Measurements from ENCODE around the gene RNF213.

The RNF213 gene

DNA sequence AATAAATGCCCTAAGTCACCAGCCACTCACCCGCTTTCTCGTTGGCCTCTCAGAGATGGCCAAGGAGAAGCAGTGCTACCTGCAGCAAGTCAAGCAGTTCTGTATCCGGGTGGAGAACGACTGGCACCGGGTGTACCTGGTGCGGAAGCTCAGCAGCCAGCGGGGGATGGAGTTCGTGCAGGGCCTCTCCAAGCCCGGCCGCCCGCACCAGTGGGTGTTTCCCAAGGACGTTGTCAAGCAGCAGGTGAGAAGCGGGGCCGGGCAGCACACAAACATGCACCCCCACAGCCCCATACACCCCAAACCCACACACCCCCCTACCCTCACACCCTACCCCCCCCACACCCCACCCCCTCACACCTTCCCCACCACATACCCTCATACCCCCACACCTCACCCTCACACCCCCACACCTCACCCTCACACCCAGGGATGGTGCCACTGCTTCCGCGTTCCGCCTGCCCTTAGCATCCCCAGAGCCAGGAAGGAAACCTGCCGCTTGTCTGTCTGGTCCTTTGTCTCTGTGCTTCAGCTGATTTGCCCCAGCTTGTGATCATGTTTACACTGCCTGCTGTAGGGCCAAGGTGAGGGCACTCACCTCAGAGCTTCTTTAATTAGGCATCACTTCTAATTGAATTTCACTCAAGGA, 112.4 kb downstream of the RNF213 start:
- H3K27me3 ChIP-seq (ENCODE audit: control insufficient read depth, insufficient read depth, low read length) = no peaks in the 10 kb centered on the region
- H3K27ac ChIP-seq (ENCODE audit: low read depth, low read length) = no peak overlapping the region
- H3K9ac ChIP-seq (ENCODE audit: low read length) = no peak overlapping the region
- H3K4me3 ChIP-seq (ENCODE audit: low read length) = no peak overlapping the region
- H3K36me3 ChIP-seq (ENCODE audit: control insufficient read depth, insufficient read depth, low read length) = peaks cover 59% of the 10 kb centered on the region
- H3K4me1 ChIP-seq (ENCODE audit: control insufficient read depth, insufficient read depth, low read length) = no peaks in the 10 kb centered on the region

- no peaks in the 10 kb centered on the region for H3K4me1 ChIP-seq (ENCODE audit: control insufficient read depth, insufficient read depth, low read length)
- H3K4me3 ChIP-seq (ENCODE audit: low read length) = no peak overlapping the region
- no peak overlapping the region for H3K9ac ChIP-seq (ENCODE audit: low read length)
- no peak overlapping the region for H3K27ac ChIP-seq (ENCODE audit: low read depth, low read length)
- H3K36me3 ChIP-seq (ENCODE audit: control insufficient read depth, insufficient read depth, low read length) = peaks cover 55% of the 10 kb centered on the region
- H3K27me3 ChIP-seq (ENCODE audit: control insufficient read depth, insufficient read depth, low read length) = no peaks in the 10 kb centered on the region
These were observed 113.5 kb downstream of the RNF213 start for GRCh38 chr17:80374039-80374731.

- Histone ChIP-seq H3K27ac (ENCODE audit: low read depth, low read length) (no peak overlapping the region), H3K4me3 (ENCODE audit: low read length) (no peak overlapping the region), H3K9ac (ENCODE audit: low read length) (no peak overlapping the region), H3K4me1 (ENCODE audit: control insufficient read depth, insufficient read depth, low read length) (no peaks in the 10 kb centered on the region), H3K27me3 (ENCODE audit: control insufficient read depth, insufficient read depth, low read length) (no peaks in the 10 kb centered on the region), H3K36me3 (ENCODE audit: control insufficient read depth, insufficient read depth, low read length) (peaks cover 54% of the 10 kb centered on the region)
These were observed 114.3 kb downstream of the RNF213 start for GRCh38 chr17:80374732-80375585.

GRCh38 chr17:80376531-80376930, 115.9 kb downstream of the RNF213 start:
- H3K9ac ChIP-seq (ENCODE audit: low read length) = no peak overlapping the region
- H3K36me3 ChIP-seq (ENCODE audit: control insufficient read depth, insufficient read depth, low read length) = peaks cover 61% of the 10 kb centered on the region
- H3K27ac ChIP-seq (ENCODE audit: low read depth, low read length) = no peak overlapping the region
- H3K27me3 ChIP-seq (ENCODE audit: control insufficient read depth, insufficient read depth, low read length) = no peaks in the 10 kb centered on the region
- no peaks in the 10 kb centered on the region for H3K4me1 ChIP-seq (ENCODE audit: control insufficient read depth, insufficient read depth, low read length)
- no peak overlapping the region for H3K4me3 ChIP-seq (ENCODE audit: low read length)

DNA sequence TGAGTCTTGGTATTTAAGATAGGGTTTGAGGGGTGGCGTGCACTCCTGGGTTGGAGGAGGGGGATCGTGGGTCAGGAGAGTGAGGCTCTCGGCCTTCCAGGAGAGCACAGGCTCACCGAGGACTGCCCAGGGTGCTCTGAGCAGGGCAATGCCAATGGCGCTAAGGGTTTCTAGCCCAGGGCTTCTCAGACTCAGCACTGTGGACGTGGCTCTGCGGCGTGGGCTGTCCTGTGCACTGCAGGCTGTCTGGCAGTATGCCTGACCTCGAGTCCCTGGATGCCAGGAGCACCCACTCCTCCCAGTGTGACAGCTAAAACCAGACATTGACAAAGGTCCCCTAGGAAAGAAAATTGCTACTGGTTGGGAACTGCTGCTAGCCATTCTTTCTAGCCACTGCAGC, 117.1 kb downstream of the RNF213 start:
- H3K4me3 ChIP-seq (ENCODE audit: low read length) = no peak overlapping the region
- H3K27me3 ChIP-seq (ENCODE audit: control insufficient read depth, insufficient read depth, low read length) = no peaks in the 10 kb centered on the region
- no peaks in the 10 kb centered on the region for H3K4me1 ChIP-seq (ENCODE audit: control insufficient read depth, insufficient read depth, low read length)
- H3K9ac ChIP-seq (ENCODE audit: low read length) = no peak overlapping the region
- H3K36me3 ChIP-seq (ENCODE audit: control insufficient read depth, insufficient read depth, low read length) = peaks cover 65% of the 10 kb centered on the region
- H3K27ac ChIP-seq (ENCODE audit: low read depth, low read length) = no peak overlapping the region

- H3K36me3 ChIP-seq (ENCODE audit: control insufficient read depth, insufficient read depth, low read length) = peaks cover 64% of the 10 kb centered on the region
- H3K27me3 ChIP-seq (ENCODE audit: control insufficient read depth, insufficient read depth, low read length) = no peaks in the 10 kb centered on the region
- H3K27ac ChIP-seq (ENCODE audit: low read depth, low read length) = no peak overlapping the region
- H3K9ac ChIP-seq (ENCODE audit: low read length) = peak overlapping the region; percentile 17
- no peaks in the 10 kb centered on the region for H3K4me1 ChIP-seq (ENCODE audit: control insufficient read depth, insufficient read depth, low read length)
- no peak overlapping the region for H3K4me3 ChIP-seq (ENCODE audit: low read length)
These were observed 118.7 kb downstream of the RNF213 start for GRCh38 chr17:80379348-80379747.

DNA sequence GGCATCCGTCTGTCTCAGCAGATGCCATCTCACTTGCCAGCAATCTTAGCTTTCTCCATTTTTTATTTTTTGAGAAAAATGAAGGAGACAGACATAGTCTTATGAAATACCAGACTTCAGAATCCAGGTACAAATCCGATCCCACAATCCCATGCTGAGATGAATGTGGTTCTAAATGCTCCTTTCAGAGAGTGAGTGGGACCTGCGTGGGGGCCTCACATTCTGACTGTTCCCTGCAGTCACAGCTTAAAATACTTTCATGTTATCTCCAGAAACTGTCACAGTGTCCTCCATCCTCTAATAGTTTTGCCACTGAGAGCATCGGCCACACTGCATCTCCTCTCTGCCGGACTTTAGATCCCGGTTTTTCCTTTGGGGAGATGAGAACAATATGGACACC, 119.4 kb downstream of the RNF213 start:
- no peak overlapping the region for H3K9ac ChIP-seq (ENCODE audit: low read length)
- H3K27me3 ChIP-seq (ENCODE audit: control insufficient read depth, insufficient read depth, low read length) = no peaks in the 10 kb centered on the region
- H3K27ac ChIP-seq (ENCODE audit: low read depth, low read length) = no peak overlapping the region
- peaks cover 67% of the 10 kb centered on the region for H3K36me3 ChIP-seq (ENCODE audit: control insufficient read depth, insufficient read depth, low read length)
- no peaks in the 10 kb centered on the region for H3K4me1 ChIP-seq (ENCODE audit: control insufficient read depth, insufficient read depth, low read length)
- no peak overlapping the region for H3K4me3 ChIP-seq (ENCODE audit: low read length)

- Histone ChIP-seq H3K27me3 (ENCODE audit: control insufficient read depth, insufficient read depth, low read length) (no peaks in the 10 kb centered on the region), H3K9ac (ENCODE audit: low read length) (no peak overlapping the region), H3K4me1 (ENCODE audit: control insufficient read depth, insufficient read depth, low read length) (no peaks in the 10 kb centered on the region), H3K36me3 (ENCODE audit: control insufficient read depth, insufficient read depth, low read length) (peaks cover 69% of the 10 kb centered on the region), H3K4me3 (ENCODE audit: low read length) (no peak overlapping the region), H3K27ac (ENCODE audit: low read depth, low read length) (no peak overlapping the region)
These were observed 119.9 kb downstream of the RNF213 start for GRCh38 chr17:80380555-80381002.

- Histone ChIP-seq H3K4me3 (ENCODE audit: low read length) (no peak overlapping the region), H3K4me1 (ENCODE audit: control insufficient read depth, insufficient read depth, low read length) (no peaks in the 10 kb centered on the region), H3K36me3 (ENCODE audit: control insufficient read depth, insufficient read depth, low read length) (peaks cover 65% of the 10 kb centered on the region), H3K27ac (ENCODE audit: low read depth, low read length) (no peak overlapping the region), H3K27me3 (ENCODE audit: control insufficient read depth, insufficient read depth, low read length) (no peaks in the 10 kb centered on the region), H3K9ac (ENCODE audit: low read length) (no peak overlapping the region)
These were observed 120.8 kb downstream of the RNF213 start for GRCh38 chr17:80381416-80381923.

- no peak overlapping the region for H3K9ac ChIP-seq (ENCODE audit: low read length)
- peaks cover 68% of the 10 kb centered on the region for H3K36me3 ChIP-seq (ENCODE audit: control insufficient read depth, insufficient read depth, low read length)
- H3K27me3 ChIP-seq (ENCODE audit: control insufficient read depth, insufficient read depth, low read length) = no peaks in the 10 kb centered on the region
- H3K4me1 ChIP-seq (ENCODE audit: control insufficient read depth, insufficient read depth, low read length) = no peaks in the 10 kb centered on the region
- H3K27ac ChIP-seq (ENCODE audit: low read depth, low read length) = no peak overlapping the region
- H3K4me3 ChIP-seq (ENCODE audit: low read length) = no peak overlapping the region
These were observed 121.8 kb downstream of the RNF213 start for GRCh38 chr17:80382446-80382845.

DNA sequence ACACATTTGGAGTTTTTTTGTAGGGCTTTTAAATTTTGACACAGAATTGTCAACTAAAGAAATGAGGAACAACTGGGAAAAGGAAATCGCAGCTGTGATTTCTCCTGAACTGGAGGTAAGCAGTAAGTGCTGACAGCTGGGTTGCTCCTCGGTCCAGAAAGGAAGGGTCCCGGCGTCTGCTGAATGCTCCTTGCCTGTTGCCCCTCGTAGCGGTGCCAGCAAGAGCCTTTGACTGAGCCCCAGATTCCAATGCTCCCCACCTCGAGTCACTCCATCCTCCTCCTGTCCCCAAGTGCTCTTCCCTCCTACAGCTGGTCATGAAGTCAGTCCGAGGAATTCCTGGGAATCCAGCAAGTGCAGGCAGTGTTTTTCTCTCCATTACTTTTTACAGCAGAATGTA, 122.3 kb downstream of the RNF213 start:
- H3K36me3 ChIP-seq (ENCODE audit: control insufficient read depth, insufficient read depth, low read length) = peaks cover 65% of the 10 kb centered on the region
- H3K27me3 ChIP-seq (ENCODE audit: control insufficient read depth, insufficient read depth, low read length) = no peaks in the 10 kb centered on the region
- no peak overlapping the region for H3K4me3 ChIP-seq (ENCODE audit: low read length)
- H3K4me1 ChIP-seq (ENCODE audit: control insufficient read depth, insufficient read depth, low read length) = no peaks in the 10 kb centered on the region
- no peak overlapping the region for H3K27ac ChIP-seq (ENCODE audit: low read depth, low read length)
- H3K9ac ChIP-seq (ENCODE audit: low read length) = no peak overlapping the region

Data from rectal smooth muscle tissue (tissue), 1 donor.